ENCODE data around the gene FLOT2.

The FLOT2 gene, protein sequence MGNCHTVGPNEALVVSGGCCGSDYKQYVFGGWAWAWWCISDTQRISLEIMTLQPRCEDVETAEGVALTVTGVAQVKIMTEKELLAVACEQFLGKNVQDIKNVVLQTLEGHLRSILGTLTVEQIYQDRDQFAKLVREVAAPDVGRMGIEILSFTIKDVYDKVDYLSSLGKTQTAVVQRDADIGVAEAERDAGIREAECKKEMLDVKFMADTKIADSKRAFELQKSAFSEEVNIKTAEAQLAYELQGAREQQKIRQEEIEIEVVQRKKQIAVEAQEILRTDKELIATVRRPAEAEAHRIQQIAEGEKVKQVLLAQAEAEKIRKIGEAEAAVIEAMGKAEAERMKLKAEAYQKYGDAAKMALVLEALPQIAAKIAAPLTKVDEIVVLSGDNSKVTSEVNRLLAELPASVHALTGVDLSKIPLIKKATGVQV

DNA sequence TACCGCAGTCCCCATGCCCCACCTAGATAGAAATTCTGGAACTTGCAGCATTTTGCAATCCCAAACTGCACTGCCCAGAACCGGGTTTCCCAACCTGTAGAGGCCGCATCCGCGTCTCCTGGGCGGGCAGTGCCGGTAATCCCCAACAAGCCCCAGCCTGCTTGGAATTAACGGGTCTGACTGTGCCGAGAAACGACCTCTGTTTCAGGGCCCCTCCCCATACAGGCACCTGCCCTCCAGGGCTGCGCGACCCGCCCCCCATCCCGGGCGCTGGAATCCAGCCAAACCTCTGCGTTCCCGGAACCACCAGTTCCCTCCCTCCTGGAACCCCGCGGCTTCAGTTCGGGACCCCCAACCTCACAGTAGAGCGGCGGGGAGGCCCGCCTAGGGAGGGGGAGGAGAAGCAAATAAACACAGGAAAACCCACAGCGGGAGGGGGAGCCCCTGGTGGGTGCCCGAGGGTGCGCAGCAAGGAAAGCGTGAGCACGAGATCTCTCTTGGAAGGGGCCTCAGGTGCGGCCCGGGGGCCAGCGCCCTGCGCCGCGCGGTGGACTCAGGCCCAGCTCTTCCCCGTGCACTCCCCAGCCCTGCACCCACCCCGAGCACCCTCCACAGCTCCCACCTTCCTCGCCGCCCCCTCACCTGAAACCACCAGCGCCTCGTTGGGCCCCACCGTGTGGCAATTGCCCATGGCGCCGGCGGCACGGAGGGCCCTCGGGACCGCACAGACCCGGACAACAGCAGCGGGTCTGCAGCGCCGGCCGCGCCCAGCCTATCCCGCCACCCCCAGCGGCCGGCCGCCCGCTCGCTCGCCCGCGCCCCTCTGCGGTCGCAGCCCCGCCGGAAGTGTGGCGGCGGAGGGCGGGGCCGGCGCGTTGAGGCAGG, at the start of gene FLOT2:
FLOT2 (minus strand) TSS at position 850 of the 885 bp plus-strand sequence; CDS start at position 691, 159 bp downstream.
- no peaks in the 10 kb centered on the region for H3K9me3 ChIP-seq (ENCODE audit: severe bottlenecking)
- H3K27me3 ChIP-seq (ENCODE audit: insufficient read depth, low read depth, severe bottlenecking), result no peaks in the 10 kb centered on the region
- peak; percentile 89 for DNase-seq
- H3K36me3 ChIP-seq, result peaks cover 56% of the 10 kb centered on the region
- H3K4me3 ChIP-seq (ENCODE audit: low read depth, low read length), result peak within 1 kb of the TSS; percentile 96
- peak within 1 kb of the TSS; percentile 97 for H3K27ac ChIP-seq
- TF ChIP-seq CTCF (IDR thresholded peaks at IDR 0.05; ENCODE audit: low read depth, low read length), result 0 out of 2 replicates have a peak, but pooled peaks have one; percentile 8

- Histone ChIP-seq H3K9me3 (ENCODE audit: severe bottlenecking) (no peaks in the 10 kb centered on the region), H3K4me3 (ENCODE audit: low read depth, low read length) (no peak overlapping the region), H3K27me3 (ENCODE audit: insufficient read depth, low read depth, severe bottlenecking) (no peaks in the 10 kb centered on the region), H3K27ac (no peak overlapping the region), H3K36me3 (peaks cover 70% of the 10 kb centered on the region)
- no peak for TF ChIP-seq CTCF (IDR thresholded peaks at IDR 0.05; ENCODE audit: low read depth, low read length)
- DNase-seq, result no peak
These were observed 48.7 kb upstream of the FLOT2 start for GRCh38 chr17:28946239-28946638.

GRCh38 chr17:28944862-28945741, 47.6 kb upstream of the FLOT2 start:
- Histone ChIP-seq H3K4me3 (ENCODE audit: low read depth, low read length) (no peak overlapping the region), H3K27me3 (ENCODE audit: insufficient read depth, low read depth, severe bottlenecking) (no peaks in the 10 kb centered on the region), H3K27ac (no peak overlapping the region), H3K9me3 (ENCODE audit: severe bottlenecking) (no peaks in the 10 kb centered on the region), H3K36me3 (peaks cover 80% of the 10 kb centered on the region)
- no peak for TF ChIP-seq CTCF (IDR thresholded peaks at IDR 0.05; ENCODE audit: low read depth, low read length)
- no peak for DNase-seq

DNA sequence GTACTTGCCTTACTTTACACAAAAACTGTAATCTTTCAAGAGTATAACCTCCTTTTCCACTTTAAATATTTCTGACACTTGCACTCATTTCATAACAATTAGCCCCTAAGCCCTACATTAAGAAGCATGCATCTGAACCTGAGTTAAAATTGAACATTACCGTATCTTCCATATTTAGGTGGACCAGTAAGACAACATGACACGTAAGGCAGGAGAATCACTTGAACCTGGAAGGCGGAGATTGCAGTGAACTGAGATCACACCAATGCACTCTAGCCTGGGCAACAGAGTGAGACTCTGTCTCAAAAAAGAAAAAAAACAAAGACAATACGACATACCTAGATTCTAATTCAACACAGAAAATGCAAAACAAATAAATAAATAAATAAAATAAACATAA, 46.8 kb upstream of the FLOT2 start:
- Histone ChIP-seq H3K4me3 (ENCODE audit: low read depth, low read length) (no peak overlapping the region), H3K9me3 (ENCODE audit: severe bottlenecking) (no peaks in the 10 kb centered on the region), H3K27me3 (ENCODE audit: insufficient read depth, low read depth, severe bottlenecking) (no peaks in the 10 kb centered on the region), H3K36me3 (peaks cover 77% of the 10 kb centered on the region), H3K27ac (no peak overlapping the region)
- DNase-seq, result no peak
- TF ChIP-seq CTCF (IDR thresholded peaks at IDR 0.05; ENCODE audit: low read depth, low read length), result no peak

GRCh38 chr17:28942925-28943324, 45.4 kb upstream of the FLOT2 start:
- Histone ChIP-seq H3K27me3 (ENCODE audit: insufficient read depth, low read depth, severe bottlenecking) (no peaks in the 10 kb centered on the region), H3K9me3 (ENCODE audit: severe bottlenecking) (no peaks in the 10 kb centered on the region), H3K4me3 (ENCODE audit: low read depth, low read length) (no peak overlapping the region), H3K27ac (no peak overlapping the region), H3K36me3 (peaks cover 74% of the 10 kb centered on the region)
- TF ChIP-seq CTCF (IDR thresholded peaks at IDR 0.05; ENCODE audit: low read depth, low read length), result no peak
- no peak for DNase-seq
